NCI-H1417 treated with DMSO at 0.1 percent for 48 hours (cell line): Measurements from ENCODE around the gene GCNT4.

ENCODE experiments used
- DNase-seq: peaks from one replicate; lab custom pipeline; 2025; lab: John Stamatoyannopoulos, UW

Gene GCNT4

GRCh38 chr5:75051217-75051751, 1.1 kb downstream of the GCNT4 start:
- DNase-seq, result no peak

- DNase-seq, result no peak
Observed at GRCh38 chr5:75050415-75050814, 1.9 kb downstream of the GCNT4 start.

- DNase-seq, result no peak
Observed at GRCh38 chr5:75049456-75050351, 2.7 kb downstream of the GCNT4 start.

GRCh38 chr5:75048457-75048953, 3.9 kb downstream of the GCNT4 start:
- no peak for DNase-seq

- DNase-seq, result no peak
Observed at GRCh38 chr5:75047356-75047755, 5.0 kb downstream of the GCNT4 start.

- no peak for DNase-seq
Observed at GRCh38 chr5:75046366-75047142, 5.8 kb downstream of the GCNT4 start.

- DNase-seq, result no peak
Observed at GRCh38 chr5:75045071-75045470, 7.3 kb downstream of the GCNT4 start.

- DNase-seq, result no peak
Observed at GRCh38 chr5:75044406-75044805, 8.0 kb downstream of the GCNT4 start.

GRCh38 chr5:75043633-75044264, 8.6 kb downstream of the GCNT4 start:
- DNase-seq, result no peak

- no peak for DNase-seq
Observed at GRCh38 chr5:75042522-75042921, 9.8 kb downstream of the GCNT4 start.

GRCh38 chr5:75040973-75041372, 11.4 kb downstream of the GCNT4 start:
- no peak for DNase-seq

- no peak for DNase-seq
Observed at GRCh38 chr5:75037106-75037505, 15.3 kb downstream of the GCNT4 start.

GRCh38 chr5:75034137-75034739, 18.1 kb downstream of the GCNT4 start:
- DNase-seq, result no peak

GRCh38 chr5:75031366-75031765, 21.0 kb downstream of the GCNT4 start:
- no peak for DNase-seq

GRCh38 chr5:75028090-75028489, 24.3 kb downstream of the GCNT4 start:
- DNase-seq, result no peak

GRCh38 chr5:75023368-75024159, 28.8 kb downstream of the GCNT4 start:
- no peak for DNase-seq

GRCh38 chr5:75021800-75022199, 30.6 kb downstream of the GCNT4 start:
- no peak for DNase-seq

- DNase-seq, result no peak
Observed at GRCh38 chr5:75021219-75021618, 31.1 kb downstream of the GCNT4 start.

- no peak for DNase-seq
Observed at GRCh38 chr5:75020016-75020656, 32.2 kb downstream of the GCNT4 start.

- DNase-seq, result no peak
Observed at GRCh38 chr5:75018805-75019587, 33.4 kb downstream of the GCNT4 start.
